GM21360 (cell line): ENCODE data around the gene EPS15.

Experiments used
- ATAC-seq: cut with Tn5 transposase; IDR thresholded peaks from one replicate; pipeline ENCODE4 v1.9.1; 2021; ENCODE audit warnings: mild to moderate bottlenecking, moderate library complexity; ENCODE audit not compliant: unreplicated experiment

Gene EPS15

GRCh38 chr1:51323778-51324177 lies 195.3 kb downstream of the EPS15 start:
- ATAC-seq = no peak

DNA sequence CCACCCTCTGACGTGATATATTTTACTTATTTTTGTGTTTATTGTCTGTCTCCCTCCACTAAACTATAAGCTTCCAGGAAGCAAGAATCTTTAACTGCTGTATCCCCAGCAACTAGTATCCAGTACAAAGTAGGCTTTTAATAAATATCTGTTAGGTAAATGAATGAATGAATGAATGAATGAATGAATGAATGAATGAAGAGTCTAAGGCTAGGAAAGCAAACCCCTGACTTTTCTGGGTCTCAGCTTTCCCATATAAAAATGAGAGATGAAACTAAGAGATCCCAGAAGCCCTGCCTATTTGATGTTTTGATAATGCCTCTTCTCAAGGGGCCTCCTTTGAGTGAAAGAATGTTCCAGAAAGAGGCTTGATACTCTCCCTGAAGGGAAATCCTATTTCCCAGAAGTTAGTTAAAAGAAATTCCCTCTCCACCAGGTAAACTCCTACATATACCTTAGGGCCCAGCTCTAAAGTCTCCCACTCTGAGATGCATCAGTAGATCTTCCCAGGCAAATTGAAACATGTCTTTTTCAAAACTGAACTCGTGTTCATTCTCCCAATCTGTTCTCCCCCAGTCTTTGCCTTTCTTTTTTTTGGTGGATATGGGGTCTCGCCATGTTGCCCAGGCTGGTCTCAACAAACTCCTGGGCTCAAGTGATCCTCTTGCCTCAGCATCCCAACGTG lies 196.5 kb downstream of the EPS15 start:
- ATAC-seq = no peak

DNA sequence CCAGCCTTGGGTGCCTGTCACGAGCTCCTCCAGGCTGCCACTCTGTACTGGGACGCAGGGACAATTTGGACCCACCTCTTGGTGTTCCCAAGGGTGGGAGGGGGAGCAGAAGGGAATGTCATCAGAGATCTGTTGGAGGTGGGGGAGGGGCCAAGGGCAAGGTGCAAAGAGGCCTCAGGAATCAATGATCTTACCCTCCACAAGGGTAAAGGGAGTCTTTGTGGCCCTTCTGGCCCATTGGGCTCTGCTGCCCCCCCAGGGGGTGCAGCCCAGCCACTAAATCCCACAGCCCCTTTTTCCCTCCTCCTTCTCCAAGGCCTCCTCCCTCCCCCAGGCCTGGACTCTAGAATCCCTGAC lies 197.2 kb downstream of the EPS15 start:
- ATAC-seq = no peak

DNA sequence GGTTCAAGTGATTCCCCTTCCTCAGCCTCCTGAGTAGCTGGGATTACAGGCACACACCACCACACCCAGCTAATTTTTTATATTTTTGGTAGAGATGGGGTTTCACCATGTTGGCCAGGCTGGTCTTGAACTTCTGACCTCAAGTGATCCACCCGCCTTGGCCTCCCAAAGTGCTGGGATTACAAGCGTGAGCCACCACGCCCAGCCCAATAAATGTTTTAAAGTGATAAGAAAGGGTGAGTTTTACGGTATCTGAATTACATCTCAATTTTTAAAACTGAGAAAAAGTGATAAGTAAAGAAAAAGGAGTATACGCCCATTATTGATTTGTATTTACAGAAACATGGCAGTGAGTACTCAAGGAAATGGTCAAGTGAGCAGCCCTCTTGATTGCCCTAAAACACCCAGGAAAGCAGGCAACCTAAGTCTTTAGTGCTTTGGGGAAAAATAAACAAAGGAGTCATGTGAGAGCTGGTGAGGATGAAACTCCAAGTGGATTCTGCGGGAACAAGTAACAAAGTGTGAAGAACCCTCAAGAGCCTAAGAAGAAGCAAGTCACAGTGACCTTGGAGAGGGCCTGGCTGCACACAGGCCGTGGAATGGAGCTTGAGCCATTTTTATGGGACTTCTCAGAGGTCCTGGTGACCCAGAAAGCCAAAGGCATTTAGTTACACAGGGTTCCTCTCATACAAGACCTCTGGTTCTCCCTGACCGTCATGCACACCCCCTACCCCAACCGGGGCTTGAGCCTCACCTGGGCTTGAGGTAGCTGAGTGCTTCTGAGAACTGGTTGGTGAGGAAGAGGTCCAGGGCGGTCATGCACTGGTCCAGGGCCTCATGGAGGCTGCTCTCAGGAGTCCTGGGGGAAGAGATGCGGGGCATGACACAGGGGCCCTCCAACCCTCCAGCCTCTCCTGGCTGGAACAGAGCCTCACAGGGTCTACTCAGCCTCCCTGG lies 197.8 kb downstream of the EPS15 start:
- ATAC-seq = no peak

DNA sequence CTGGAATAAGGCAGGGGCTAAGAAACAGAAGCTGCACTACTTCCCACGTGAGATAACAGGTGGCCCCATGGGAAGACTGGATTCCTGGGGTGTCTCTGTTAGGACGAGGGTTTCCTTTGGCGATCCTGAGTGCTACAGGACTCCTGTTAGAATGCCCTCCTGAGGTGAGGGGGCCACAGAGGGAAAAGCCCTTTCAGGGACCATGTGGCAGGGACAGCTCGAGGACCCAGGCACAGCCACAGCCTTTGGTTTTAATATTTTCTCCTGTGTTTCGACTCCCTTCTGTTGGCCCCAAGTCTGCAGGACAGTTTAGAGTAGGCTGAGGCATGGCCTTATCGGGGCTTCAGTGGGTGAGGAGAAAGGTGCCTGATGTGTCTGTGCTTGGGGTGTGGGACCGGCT lies 201.3 kb downstream of the EPS15 start:
- no peak for ATAC-seq

DNA sequence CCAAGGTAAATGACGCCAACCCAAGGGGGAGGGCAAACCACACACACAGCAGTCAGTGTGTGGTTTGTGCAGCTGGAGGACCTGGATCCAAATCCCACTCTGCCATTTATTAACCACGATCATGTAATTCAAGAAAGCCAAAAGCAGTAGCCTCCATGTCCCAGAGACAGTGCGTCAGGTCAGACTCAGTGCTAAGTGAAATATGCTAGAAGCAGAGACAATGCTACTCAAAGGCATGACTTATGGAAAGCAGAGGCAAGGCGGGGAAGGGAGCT lies 202.3 kb downstream of the EPS15 start:
- ATAC-seq = no peak

DNA sequence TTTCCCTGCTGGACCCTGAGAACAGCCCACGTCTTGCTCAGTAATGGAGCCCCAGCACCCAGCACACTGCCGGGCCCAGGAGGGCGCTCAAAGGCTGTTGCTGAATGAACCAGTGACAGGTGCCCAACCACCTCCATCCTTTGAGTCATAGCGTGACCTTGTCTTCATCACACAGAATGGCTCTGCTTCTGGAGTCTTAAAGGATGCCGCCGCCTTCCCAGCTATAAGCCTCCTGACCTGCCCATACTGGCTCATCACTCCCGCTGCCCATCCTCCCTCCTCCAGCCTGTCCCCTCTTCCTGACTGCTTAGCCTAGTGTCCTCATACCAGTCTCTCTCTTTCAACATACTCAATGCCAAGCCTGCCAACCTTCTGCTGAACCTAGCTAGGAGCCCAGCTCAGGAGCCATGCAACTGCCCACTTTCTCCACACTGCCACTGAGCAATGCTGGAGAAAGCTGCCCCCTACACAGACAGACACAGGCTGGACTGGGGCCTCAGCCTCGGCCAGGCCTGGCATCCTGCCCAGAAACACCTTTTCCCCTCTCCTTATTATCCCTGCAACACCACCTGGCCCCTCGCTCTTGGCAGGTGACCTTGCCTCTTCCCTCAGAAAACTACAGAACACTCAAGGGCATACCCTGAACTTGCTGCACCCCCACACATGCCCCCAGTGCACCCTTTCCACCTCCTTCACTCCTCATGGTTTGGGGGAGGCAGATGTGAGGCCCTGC lies 202.8 kb downstream of the EPS15 start:
- ATAC-seq = no peak

GRCh38 chr1:51314974-51315373 lies 204.1 kb downstream of the EPS15 start:
- ATAC-seq = no peak

- ATAC-seq = no peak
These were observed 204.9 kb downstream of the EPS15 start for GRCh38 chr1:51313961-51314777.

DNA sequence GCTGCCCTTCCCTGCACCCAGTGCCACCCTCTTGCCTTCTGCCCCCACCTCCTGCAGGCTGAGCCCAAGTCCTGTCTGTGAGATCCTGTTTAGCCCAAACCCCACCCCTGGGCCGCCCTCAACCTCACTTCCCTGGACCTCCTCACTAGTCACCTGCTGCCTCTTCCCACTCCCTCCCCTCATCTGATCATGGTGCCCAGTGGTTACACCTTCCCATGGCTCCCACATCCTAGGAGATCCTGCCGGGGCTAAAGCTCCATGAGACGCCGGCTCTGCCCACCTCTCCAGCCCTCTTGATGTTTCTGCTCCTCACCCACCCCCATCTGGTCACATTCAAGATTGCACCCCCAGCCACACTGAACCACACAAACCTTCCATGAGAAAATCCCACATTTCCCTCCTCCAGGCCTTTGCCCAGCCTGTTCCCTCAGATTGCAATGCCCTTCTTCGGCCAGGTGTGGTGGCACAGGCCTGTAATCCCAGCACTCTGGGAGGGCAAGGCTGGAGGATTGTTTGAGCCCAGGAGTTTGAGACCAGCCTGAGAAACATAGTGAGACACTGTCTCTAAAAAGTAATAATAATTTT lies 205.7 kb downstream of the EPS15 start:
- ATAC-seq = no peak

GRCh38 chr1:51312718-51313117 lies 206.3 kb downstream of the EPS15 start:
- no peak for ATAC-seq

GRCh38 chr1:51311826-51312225 lies 207.2 kb downstream of the EPS15 start:
- no peak for ATAC-seq

GRCh38 chr1:51310871-51311613 lies 208.0 kb downstream of the EPS15 start:
- no peak for ATAC-seq

- ATAC-seq = no peak
These were observed 209.8 kb downstream of the EPS15 start for GRCh38 chr1:51309291-51309690.

- no peak for ATAC-seq
These were observed 210.4 kb downstream of the EPS15 start for GRCh38 chr1:51308636-51309035.

- no peak for ATAC-seq
These were observed 212.1 kb downstream of the EPS15 start for GRCh38 chr1:51306950-51307349.

- no peak for ATAC-seq
These were observed 213.7 kb downstream of the EPS15 start for GRCh38 chr1:51305371-51305823.

- no peak for ATAC-seq
These were observed 214.7 kb downstream of the EPS15 start for GRCh38 chr1:51304360-51304759.
